Activated naive CD4-positive, alpha-beta T cell treated with Interleukin-2 at 50 U/mL for 16 hours (primary cell): ENCODE results near the gene UPK2.

Source experiments
- DNase-seq: peaks from one replicate; pipeline ENCODE4 v3.0.0-alpha.2; 2020

The UPK2 gene

GRCh38 chr11:118918128-118918685 lies 37.9 kb upstream of the UPK2 start:
- DNase-seq = peak; percentile 30

GRCh38 chr11:118918686-118919280 lies 37.3 kb upstream of the UPK2 start:
- no peak for DNase-seq

DNA sequence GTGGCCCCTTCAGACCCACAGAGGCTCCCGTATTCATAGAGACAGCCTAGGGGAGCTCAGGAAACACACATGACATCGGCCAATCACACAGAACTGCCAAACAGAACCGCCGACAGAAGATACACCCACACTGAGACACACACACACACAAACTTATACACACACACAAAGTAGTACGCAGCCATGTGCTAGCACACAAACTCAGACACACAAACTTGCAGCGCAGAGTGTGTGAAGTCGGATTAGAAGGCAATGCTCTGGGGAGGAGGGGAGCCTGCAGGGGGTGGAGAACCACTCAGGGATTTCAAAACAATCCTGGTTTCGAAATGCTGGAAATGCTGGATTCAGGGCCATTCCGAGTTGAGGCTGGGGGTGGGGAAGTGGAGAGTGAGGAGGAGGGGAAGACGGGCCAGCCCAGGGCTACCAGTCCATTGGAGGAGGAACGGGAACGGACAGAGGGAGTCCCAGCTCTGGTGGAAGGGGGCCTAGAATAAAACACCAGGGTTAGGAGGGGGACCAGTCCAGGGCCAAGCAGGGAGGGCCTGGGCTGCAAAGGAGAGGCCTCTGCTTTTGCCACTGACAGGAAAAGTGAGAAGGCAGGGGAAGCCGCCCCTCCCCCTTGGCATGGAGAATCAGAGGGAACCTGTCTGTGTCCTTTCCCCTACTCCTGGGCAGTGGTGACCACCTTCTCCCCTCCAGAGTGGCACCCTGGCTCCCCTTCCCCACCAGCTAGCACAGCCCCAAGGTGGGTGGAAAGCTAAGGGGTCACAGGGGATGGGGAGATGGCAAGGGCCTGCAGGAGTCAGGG lies 34.8 kb upstream of the UPK2 start:
- DNase-seq = no peak

- no peak for DNase-seq
Observed at GRCh38 chr11:118921929-118922744, 34.0 kb upstream of the UPK2 start.

- DNase-seq = no peak
Observed at GRCh38 chr11:118922745-118923627, 33.1 kb upstream of the UPK2 start.

DNA sequence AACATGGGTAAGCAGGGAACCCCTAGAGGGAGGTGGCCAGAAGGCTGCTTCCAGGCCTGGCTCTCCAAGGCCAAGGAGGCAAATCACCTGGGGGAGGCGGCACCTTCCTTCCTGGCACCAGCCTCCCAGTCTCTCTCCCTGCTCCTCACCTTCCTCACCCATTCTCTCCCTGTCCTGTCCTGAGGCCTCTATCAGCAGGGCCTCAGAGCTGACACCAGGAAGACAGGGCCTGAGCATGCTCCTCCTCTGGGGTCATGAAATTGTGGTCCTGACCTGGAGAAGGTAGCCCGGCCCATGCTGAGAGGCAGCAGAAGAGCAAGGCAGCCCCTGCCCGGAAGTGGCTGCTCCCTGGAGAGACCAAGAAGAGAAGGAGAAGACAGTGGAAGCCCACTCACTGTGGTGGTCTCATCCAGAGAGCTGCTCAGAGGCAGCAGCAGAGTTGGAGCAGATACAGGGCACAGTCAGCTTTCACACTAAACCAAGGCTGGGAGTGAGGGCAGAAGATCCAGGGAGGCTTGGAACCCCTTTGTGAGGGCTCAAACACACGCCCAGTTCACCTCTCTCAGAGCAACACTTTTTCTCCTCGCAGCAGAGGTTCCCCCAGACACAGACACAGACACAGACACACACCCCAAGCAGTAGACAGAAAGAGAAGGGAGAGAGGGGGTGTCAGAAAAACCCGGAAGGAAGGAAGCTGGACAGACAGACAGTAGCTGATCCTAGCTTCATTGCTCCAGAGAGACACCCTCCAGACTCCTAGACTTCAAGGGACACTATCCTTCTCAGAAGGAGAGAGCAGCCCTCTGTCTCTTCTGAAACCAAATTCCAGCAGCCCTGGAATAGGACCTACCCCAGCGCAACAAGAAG lies 32.1 kb upstream of the UPK2 start:
- DNase-seq = peak; percentile 14

GRCh38 chr11:118924591-118925585 lies 31.2 kb upstream of the UPK2 start:
- DNase-seq = peak; percentile 58

- no peak for DNase-seq
Observed at GRCh38 chr11:118927554-118928100, 28.5 kb upstream of the UPK2 start.

- DNase-seq = peak; percentile 94
Observed at GRCh38 chr11:118928101-118928869, 27.8 kb upstream of the UPK2 start.

- peak; percentile 59 for DNase-seq
Observed at GRCh38 chr11:118928870-118929500, 27.1 kb upstream of the UPK2 start.

DNA sequence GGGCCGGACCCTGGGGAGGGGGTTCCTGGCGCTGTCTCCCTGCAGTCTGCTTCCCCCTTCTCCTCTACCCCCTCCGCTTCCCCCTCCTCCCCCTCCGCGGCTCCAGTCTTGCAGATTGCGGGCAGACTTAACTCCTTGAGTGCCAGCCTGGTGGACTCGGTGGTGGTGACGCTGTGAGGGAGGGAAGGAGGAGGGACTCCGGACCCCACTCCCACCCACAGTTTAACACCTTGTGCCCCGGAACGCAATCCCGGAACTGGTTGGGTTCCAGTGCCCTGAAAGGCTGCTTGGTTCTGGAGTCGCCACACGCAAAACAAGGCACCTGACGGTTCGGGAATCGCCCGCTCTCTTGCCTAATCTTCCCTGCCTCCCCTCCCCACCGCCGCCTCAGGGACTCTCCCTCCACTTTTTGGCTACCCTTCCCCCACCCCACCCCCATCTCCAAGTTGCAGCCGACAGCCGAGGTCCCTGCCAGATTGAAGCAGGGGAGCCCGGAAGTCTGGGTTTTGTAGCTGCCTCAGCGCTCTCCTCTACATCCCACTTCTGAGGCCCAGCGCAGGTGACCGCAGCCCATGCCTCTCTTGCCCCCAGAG lies 26.5 kb upstream of the UPK2 start:
- peak; percentile 82 for DNase-seq

DNA sequence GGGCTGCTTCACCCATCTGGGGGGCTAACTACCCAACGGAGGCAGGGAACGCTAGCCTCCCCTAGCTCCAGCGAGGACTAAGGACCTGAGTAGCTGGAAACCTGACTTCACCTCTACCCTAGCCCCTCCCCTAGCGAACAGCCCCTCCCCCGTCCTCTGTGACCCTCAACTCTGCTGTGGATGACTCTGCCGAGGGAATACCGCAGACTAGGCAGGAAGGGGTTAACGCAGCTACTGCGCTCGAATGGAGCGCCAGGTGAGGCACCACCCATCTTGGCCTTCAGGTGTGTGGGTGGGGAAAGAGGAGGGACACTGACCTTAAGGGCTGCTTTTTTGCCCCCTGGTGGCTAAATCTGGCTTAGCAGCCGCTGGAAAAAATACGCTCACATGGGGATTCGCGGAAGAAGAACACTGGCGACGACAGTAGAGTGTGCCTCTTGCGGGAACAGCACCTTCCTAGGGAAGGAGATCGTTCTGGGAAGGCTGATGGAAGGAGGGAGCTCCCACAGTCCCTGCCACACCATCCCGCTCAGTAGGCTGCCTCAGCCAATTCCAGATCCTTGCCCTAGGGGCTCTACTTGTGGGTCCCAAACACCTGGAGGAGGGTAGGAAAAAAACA lies 25.9 kb upstream of the UPK2 start:
- peak; percentile 91 for DNase-seq

DNA sequence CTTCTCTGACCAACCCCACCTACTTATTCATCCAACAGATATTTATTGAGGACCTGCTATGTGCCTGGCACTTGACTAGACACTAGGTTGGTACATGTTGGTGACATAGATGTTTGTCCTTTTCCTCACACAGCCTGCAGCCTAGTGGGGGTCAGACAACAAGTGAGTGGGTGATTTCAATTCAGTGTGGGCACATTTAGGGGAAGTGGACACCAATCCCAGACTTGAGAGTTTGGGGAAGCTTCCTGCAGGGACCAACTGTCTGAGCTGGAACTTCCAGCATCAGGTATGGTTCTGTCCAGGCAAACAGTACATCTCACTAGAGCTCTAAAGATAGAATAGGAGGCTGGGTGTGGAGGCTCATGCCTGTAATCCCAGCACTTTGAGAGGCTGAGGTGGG lies 24.5 kb upstream of the UPK2 start:
- DNase-seq = no peak

DNA sequence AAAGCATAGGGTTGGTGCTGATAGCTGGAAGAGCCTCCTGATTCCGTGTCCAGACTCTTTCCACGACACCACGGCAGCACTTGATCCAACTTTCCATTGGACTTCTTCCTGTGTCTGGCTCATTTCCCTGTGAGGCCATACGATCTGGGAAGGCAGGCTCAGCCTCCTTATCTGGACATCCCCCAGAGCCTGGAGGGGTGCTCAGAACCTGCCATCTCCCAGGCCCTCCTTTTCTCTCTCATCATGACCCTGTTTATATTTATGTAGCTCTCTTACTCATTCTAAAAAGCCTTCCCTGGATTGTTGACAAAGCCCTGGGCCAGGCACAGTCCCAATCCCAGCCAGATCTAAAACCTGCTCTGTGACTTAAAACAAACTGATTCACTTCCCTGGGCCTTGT lies 22.6 kb upstream of the UPK2 start:
- DNase-seq = no peak

DNA sequence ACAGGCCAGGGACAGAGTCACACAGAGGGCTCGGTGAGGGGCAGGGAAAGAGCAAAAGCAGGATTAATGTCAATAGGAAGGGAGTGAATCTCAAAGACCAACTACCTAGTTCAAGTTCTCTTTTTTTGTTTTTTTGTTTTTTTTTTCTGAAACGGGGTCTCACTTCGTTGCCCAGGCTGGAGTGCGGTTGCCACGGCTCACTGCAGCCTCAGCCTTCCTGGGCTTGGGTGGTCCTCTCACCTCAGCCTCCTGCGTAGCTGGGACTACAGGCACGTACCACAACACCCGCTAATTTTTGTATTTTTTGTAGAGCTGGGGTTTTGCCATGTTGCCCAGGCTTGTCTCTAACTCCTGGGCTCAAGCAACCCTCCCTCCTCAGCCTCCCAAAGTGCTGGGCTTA lies 20.7 kb upstream of the UPK2 start:
- no peak for DNase-seq

DNA sequence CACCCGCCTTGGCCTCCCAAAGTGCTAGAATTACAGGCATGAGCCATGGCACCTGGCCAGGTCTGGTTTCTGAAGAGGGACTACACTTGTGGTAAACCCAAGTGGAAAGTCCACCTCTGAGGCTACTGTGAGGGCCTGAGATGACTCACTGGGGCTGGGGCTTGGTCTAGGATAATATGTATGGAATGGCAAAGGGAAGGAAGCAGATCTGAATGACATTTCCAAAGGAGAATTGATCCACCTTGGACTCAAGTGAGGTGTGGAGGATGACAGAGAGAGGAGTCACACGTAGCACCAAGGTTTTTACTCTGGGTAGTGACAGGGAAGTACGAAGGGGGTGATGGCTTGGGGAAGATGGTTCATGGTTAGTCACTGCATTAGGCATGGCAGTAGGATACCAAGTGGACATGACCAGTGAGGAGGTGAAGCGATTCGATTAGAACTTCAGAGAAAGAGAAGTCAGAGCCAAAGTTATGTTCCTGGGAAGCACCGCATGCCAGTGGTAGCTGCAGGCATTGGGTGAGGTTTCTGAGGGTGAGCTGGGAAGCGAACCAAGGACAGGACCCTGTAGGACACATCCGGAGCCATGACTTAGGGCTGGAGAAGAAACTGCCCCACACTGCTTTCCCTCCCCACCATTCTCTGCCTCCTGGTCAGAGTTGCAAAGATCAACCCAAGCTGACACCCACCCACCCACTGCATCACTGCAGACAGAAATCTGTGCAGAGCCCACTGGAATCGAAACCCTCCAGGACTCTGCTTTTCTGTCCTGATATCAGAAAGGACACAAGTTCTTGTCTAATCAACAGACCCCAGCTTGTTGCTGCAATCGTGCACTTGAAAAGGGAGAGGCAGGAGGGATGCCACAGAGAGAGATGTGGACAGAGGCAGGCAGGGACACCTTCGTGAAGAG lies 17.4 kb upstream of the UPK2 start:
- DNase-seq = no peak
